ENCODE data around the gene MASP2. TPM values are rescaled to one million over a fixed set of nuclear protein-coding genes. Genes with fewer than 3 reads are reported as not detected.
A peak's percentile ranks its signal among the peaks of the same experiment; 100 is the strongest.

The MASP2 gene
- total and polyA plus RNA-seq, 4 experiments from 2014 or later: 0.07 TPM; not detected in 3

GRCh38 chr1:11071463-11072215 lies 24.6 kb upstream of the MASP2 start:
- Mint-ChIP-seq H3K9me3 (no peaks in the 10 kb centered on the region), H3K27me3 (no peaks in the 10 kb centered on the region), H3K36me3 (peaks cover 51 to 71% of the 10 kb centered on the region in 2 donors), H3K4me3 (no peak overlapping the region), H3K4me1 (peaks cover 0 to 1% (median 0%) of the 10 kb centered on the region in 4 donors), H3K27ac (peak overlapping the region in 6 of 7 donors; percentile 66 to 85 (median 70))
- no peaks in the 10 kb centered on the region for H3K9me3 ChIP-seq (ENCODE audit: control insufficient read depth in 1 of 2, low read length in 2 of 2)
- H3K4me1 ChIP-seq (ENCODE audit: insufficient read depth, low read length): no peaks in the 10 kb centered on the region
- H3K27me3 ChIP-seq (ENCODE audit: insufficient read depth, low read length): no peaks in the 10 kb centered on the region
- ChIA-PET POLR2A (ENCODE audit: partially characterized antibody) (interaction anchor here (0.9 to 2.0 kb wide), 2 partner anchors 10 to 19 kb away, joined by 3 to 9 read pairs; no protein-coding TSS in a partner anchor), CTCF (ENCODE audit: partially characterized antibody) (no interaction called here)
- DNase-seq: no peak
- no peak overlapping the region for H3K4me3 ChIP-seq (ENCODE audit: low read length in 2 of 2)
- no peak overlapping the region for H3K27ac ChIP-seq (ENCODE audit: low read depth, low read length)
- peaks cover 77% of the 10 kb centered on the region for H3K36me3 ChIP-seq (ENCODE audit: insufficient read depth, low read length)
- intact Hi-C loops (cut with micrococcal nuclease): no loop called here

- DNase-seq: no peak
- H3K4me3 Mint-ChIP-seq: no peak overlapping the region
- peak overlapping the region in 3 of 7 donors; percentile 31 to 68 (median 42) for H3K27ac Mint-ChIP-seq
- Histone ChIP-seq H3K9me3 (ENCODE audit: control insufficient read depth in 1 of 2, low read length in 2 of 2) (no peaks in the 10 kb centered on the region), H3K36me3 (ENCODE audit: insufficient read depth, low read length) (peaks cover 73% of the 10 kb centered on the region), H3K27ac (ENCODE audit: low read depth, low read length) (no peak overlapping the region), H3K4me1 (ENCODE audit: insufficient read depth, low read length) (no peaks in the 10 kb centered on the region), H3K27me3 (ENCODE audit: insufficient read depth, low read length) (no peaks in the 10 kb centered on the region), H3K4me3 (ENCODE audit: low read length in 2 of 2) (no peak overlapping the region)
- H3K27me3 Mint-ChIP-seq: no peaks in the 10 kb centered on the region
- CTCF ChIA-PET (ENCODE audit: partially characterized antibody): interaction anchor here (1.1 kb wide), 1 partner anchor 33 kb away, joined by 3 read pairs; no protein-coding TSS in a partner anchor
- peaks cover 0 to 1% (median 0%) of the 10 kb centered on the region in 4 donors for H3K4me1 Mint-ChIP-seq
- peaks cover 50 to 68% of the 10 kb centered on the region in 2 donors for H3K36me3 Mint-ChIP-seq
- POLR2A ChIA-PET (ENCODE audit: partially characterized antibody): interaction anchor here (0.9 to 2.0 kb wide), 3 partner anchors 9 to 19 kb away, joined by 3 to 9 read pairs (median 4); partner anchors contain the start of gene SRM
- no peaks in the 10 kb centered on the region for H3K9me3 Mint-ChIP-seq
- intact Hi-C loops (cut with micrococcal nuclease): no loop called here
Observed at GRCh38 chr1:11070876-11071275, 23.8 kb upstream of the MASP2 start.

GRCh38 chr1:11068600-11069473 lies 21.8 kb upstream of the MASP2 start:
- intact Hi-C loops (cut with micrococcal nuclease): no loop called here
- Mint-ChIP-seq H3K4me3 (no peak overlapping the region), H3K9me3 (no peaks in the 10 kb centered on the region), H3K36me3 (peaks cover 53 to 67% of the 10 kb centered on the region in 2 donors), H3K27me3 (no peaks in the 10 kb centered on the region), H3K27ac (peak overlapping the region in 3 of 7 donors; percentile 37 to 61 (median 50)), H3K4me1 (peaks cover 0 to 1% (median 0%) of the 10 kb centered on the region in 4 donors)
- Histone ChIP-seq H3K4me1 (ENCODE audit: insufficient read depth, low read length) (no peaks in the 10 kb centered on the region), H3K27me3 (ENCODE audit: insufficient read depth, low read length) (no peaks in the 10 kb centered on the region), H3K9me3 (ENCODE audit: control insufficient read depth in 1 of 2, low read length in 2 of 2) (no peaks in the 10 kb centered on the region), H3K36me3 (ENCODE audit: insufficient read depth, low read length) (peaks cover 57% of the 10 kb centered on the region), H3K4me3 (ENCODE audit: low read length in 2 of 2) (no peak overlapping the region), H3K27ac (ENCODE audit: low read depth, low read length) (no peak overlapping the region)
- CTCF ChIA-PET (ENCODE audit: partially characterized antibody): interaction anchor here (1.1 to 1.2 kb wide), 2 partner anchors 7 to 31 kb away, joined by 3 to 4 read pairs; no protein-coding TSS in a partner anchor
- POLR2A ChIA-PET (ENCODE audit: partially characterized antibody): no interaction called here
- no peak for DNase-seq

- ChIA-PET POLR2A (ENCODE audit: partially characterized antibody) (no interaction called here), CTCF (ENCODE audit: partially characterized antibody) (interaction anchor here (1.2 kb wide), 1 partner anchor 31 kb away, joined by 4 read pairs; no protein-coding TSS in a partner anchor)
- Histone ChIP-seq H3K27me3 (ENCODE audit: insufficient read depth, low read length) (no peaks in the 10 kb centered on the region), H3K4me1 (ENCODE audit: insufficient read depth, low read length) (no peaks in the 10 kb centered on the region), H3K36me3 (ENCODE audit: insufficient read depth, low read length) (peaks cover 55% of the 10 kb centered on the region), H3K9me3 (ENCODE audit: control insufficient read depth in 1 of 2, low read length in 2 of 2) (no peaks in the 10 kb centered on the region), H3K27ac (ENCODE audit: low read depth, low read length) (no peak overlapping the region), H3K4me3 (ENCODE audit: low read length in 2 of 2) (no peak overlapping the region)
- no peaks in the 10 kb centered on the region for H3K27me3 Mint-ChIP-seq
- peaks cover 0 to 2% (median 0%) of the 10 kb centered on the region in 8 donors for H3K9me3 Mint-ChIP-seq
- H3K4me1 Mint-ChIP-seq: peaks cover 0 to 5% (median 1%) of the 10 kb centered on the region in 4 donors
- intact Hi-C loops (cut with micrococcal nuclease): no loop called here
- no peak for DNase-seq
- H3K36me3 Mint-ChIP-seq: peaks cover 52 to 67% of the 10 kb centered on the region in 2 donors
- peak overlapping the region in 1 of 7 donors; percentile 14 for H3K27ac Mint-ChIP-seq
- H3K4me3 Mint-ChIP-seq: no peak overlapping the region
Observed at GRCh38 chr1:11067716-11068599, 20.9 kb upstream of the MASP2 start.

GRCh38 chr1:11065796-11066195 lies 18.8 kb upstream of the MASP2 start:
- no peak for DNase-seq
- Histone ChIP-seq H3K9me3 (ENCODE audit: control insufficient read depth in 1 of 2, low read length in 2 of 2) (no peaks in the 10 kb centered on the region), H3K27me3 (ENCODE audit: insufficient read depth, low read length) (no peaks in the 10 kb centered on the region), H3K4me3 (ENCODE audit: low read length in 2 of 2) (no peak overlapping the region), H3K4me1 (ENCODE audit: insufficient read depth, low read length) (peaks cover 11% of the 10 kb centered on the region), H3K36me3 (ENCODE audit: insufficient read depth, low read length) (peaks cover 37% of the 10 kb centered on the region), H3K27ac (ENCODE audit: low read depth, low read length) (no peak overlapping the region)
- ChIA-PET CTCF (ENCODE audit: partially characterized antibody) (interaction anchor here (2.7 kb wide), 1 partner anchor 28 kb away, joined by 7 read pairs; no protein-coding TSS in a partner anchor), POLR2A (ENCODE audit: partially characterized antibody) (interaction anchor here (1.0 kb wide), 1 partner anchor 28 kb away, joined by 4 read pairs; no protein-coding TSS in a partner anchor)
- Mint-ChIP-seq H3K27ac (no peak overlapping the region), H3K9me3 (peaks cover 0 to 2% (median 0%) of the 10 kb centered on the region in 8 donors), H3K4me1 (peaks cover 7 to 21% (median 14%) of the 10 kb centered on the region in 4 donors), H3K36me3 (peaks cover 39 to 49% of the 10 kb centered on the region in 2 donors), H3K4me3 (no peak overlapping the region), H3K27me3 (no peaks in the 10 kb centered on the region)
- intact Hi-C loops (cut with micrococcal nuclease): no loop called here

- peaks cover 31% of the 10 kb centered on the region for H3K36me3 ChIP-seq (ENCODE audit: insufficient read depth, low read length)
- DNase-seq: no peak
- no peaks in the 10 kb centered on the region for H3K27me3 ChIP-seq (ENCODE audit: insufficient read depth, low read length)
- intact Hi-C loops (cut with micrococcal nuclease): no loop called here
- peaks cover 13% of the 10 kb centered on the region for H3K4me1 ChIP-seq (ENCODE audit: insufficient read depth, low read length)
- POLR2A ChIA-PET (ENCODE audit: partially characterized antibody): interaction anchor here (1.0 kb wide), 1 partner anchor 27 kb away, joined by 4 read pairs; no protein-coding TSS in a partner anchor
- no peak overlapping the region for H3K27ac ChIP-seq (ENCODE audit: low read depth, low read length)
- H3K4me3 ChIP-seq (ENCODE audit: low read length in 2 of 2): no peak overlapping the region
- no peaks in the 10 kb centered on the region for H3K27me3 Mint-ChIP-seq
- H3K9me3 Mint-ChIP-seq: peaks cover 0 to 2% (median 0%) of the 10 kb centered on the region in 8 donors
- peaks cover 39 to 47% of the 10 kb centered on the region in 2 donors for H3K36me3 Mint-ChIP-seq
- H3K4me3 Mint-ChIP-seq: no peak overlapping the region
- peak overlapping the region in 1 of 7 donors; percentile 22 for H3K27ac Mint-ChIP-seq
- H3K9me3 ChIP-seq (ENCODE audit: control insufficient read depth in 1 of 2, low read length in 2 of 2): no peaks in the 10 kb centered on the region
- CTCF ChIA-PET (ENCODE audit: partially characterized antibody): interaction anchor here (2.7 kb wide), 1 partner anchor 28 kb away, joined by 7 read pairs; no protein-coding TSS in a partner anchor
- peaks cover 9 to 28% (median 20%) of the 10 kb centered on the region in 4 donors for H3K4me1 Mint-ChIP-seq
Observed at GRCh38 chr1:11064942-11065341, 17.9 kb upstream of the MASP2 start.

Measured in CD4-positive, alpha-beta memory T cell (primary cell).